Right renal pelvis (tissue), 4 donors: ENCODE data around the gene ARL4A. TPM values are rescaled to one million over a fixed set of nuclear protein-coding genes. Genes with fewer than 3 reads are reported as not detected.
A peak's percentile ranks its signal among the peaks of the same experiment; 100 is the strongest.
"Not testable (repeated sequence)": the region's sequence is repeated elsewhere in the genome, so short reads cannot be mapped to it uniquely, and the experiment has no call there.

Source experiments
- DNase-seq, 4 donors: peaks; one replicate each; pipeline ENCODE4 v3.0.0-alpha.2; 2013; ENCODE audit warnings: low read depth in 4 of 4, low spot score in 3 of 4, missing footprints in 1 of 4
- polyA plus RNA-seq, 4 donors: library from polyadenylated mRNA; unstranded; fragments of 120-200 nt; gene quantifications; one replicate each; pipeline ENCODE4 v1.2.1, GENCODE V29; 2013; ENCODE audit not compliant: insufficient read length in 4 of 4

The ARL4A gene
- polyA plus RNA-seq, 4 donors = 27.2 to 37.4 (median 34.5) TPM

DNA sequence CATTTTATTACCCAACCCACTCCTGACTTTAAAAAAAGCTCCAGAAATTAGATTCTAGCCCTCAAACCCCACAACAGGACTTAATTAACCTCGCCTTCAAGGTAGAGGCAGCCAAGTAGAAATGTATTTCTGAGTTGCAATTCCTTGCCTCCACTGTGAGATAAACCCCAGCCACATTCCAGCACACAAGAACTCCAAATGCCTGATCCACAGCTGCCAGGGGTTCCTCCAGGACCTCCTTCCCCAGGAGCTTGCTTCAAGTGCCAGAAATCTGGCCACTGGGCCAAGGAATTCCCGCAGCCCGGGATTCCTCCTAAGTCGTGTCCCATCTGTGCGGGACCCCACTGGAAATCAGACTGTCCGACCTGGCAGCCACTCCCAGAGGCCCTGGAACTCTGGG, 25.9 kb upstream of the ARL4A start:
- DNase-seq = no peak

- no peak for DNase-seq
Measured at GRCh38 chr7:12670000-12670729, 17.3 kb upstream of the ARL4A start.

DNA sequence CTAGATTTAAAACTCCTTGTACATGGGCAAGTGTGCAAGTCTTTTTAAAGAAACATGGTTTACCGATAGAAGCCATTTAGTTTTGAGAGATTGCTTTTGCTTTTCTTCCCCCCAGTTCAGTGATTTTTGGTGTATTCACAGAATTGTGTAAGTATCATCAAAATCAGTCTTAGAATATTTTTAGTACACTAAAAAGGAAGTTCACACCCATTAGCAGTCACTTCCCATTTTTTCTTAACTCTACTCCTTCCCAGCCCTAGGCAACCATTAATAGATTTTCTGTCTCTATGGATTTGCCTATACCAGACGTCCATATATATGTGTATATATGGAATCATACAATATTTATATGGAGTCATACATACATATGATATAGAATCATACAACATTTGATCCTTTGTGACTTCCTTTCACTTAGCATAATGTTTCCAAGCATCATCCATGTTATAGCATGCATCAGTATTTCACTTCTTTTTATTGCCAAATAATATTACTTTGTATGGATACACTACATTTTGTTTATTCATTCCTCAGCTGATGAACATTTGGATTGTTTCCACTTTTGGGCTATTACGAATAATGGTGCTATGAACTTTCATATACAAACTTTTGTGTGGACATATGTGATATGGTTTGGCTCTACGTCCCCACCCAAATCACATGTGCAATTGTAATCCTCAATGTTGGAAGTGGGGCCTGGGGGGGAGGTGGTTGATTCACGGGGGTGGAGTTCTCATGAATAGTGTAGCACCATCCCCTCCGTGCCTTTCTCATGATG, 16.5 kb upstream of the ARL4A start:
- DNase-seq = no peak

DNA sequence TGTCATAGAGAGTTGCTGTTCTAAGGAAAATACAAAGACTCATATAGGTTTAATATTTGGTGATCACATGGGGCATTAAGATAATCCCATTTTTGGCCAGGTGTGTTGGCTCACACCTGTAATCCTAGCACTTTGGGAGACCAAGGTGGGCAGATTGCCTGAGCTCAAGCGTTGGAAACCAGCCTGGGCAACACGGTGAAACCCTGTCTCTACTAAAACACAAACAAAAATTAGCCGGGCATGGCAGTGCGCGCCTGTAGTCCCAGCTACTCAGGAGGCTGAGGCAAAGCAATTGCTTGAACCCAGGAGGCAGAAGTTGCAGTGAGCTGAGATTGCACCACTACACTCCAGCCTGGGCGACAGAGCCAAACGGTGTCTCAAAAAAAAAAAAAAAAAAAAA, 14.0 kb upstream of the ARL4A start:
- not testable (repeated sequence) for DNase-seq

- no peak for DNase-seq
Measured at GRCh38 chr7:12674053-12674452, 13.4 kb upstream of the ARL4A start.

DNA sequence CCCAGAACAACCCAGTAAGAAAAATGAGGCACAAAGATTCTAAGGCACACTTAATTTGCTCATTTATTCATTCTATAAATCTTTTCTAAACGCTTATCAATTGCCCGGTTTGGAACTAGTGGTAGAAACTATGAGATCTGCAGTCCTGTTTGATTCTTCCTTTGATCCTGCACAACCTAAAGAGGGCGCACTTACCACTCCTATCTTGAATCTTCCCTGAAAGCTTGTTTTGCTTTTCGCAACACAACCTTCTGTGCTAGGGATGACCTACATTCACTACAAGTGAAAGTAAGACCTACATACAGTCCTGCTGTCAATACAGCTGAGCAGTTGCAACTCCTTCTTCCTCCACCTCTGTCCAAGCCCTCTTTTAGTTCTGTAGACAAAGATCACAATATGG, 12.6 kb upstream of the ARL4A start:
- DNase-seq = no peak

GRCh38 chr7:12683678-12684585, 3.5 kb upstream of the ARL4A start:
- DNase-seq = no peak

GRCh38 chr7:12684733-12685132, 2.7 kb upstream of the ARL4A start:
- DNase-seq = no peak

GRCh38 chr7:12685550-12685949, 1.9 kb upstream of the ARL4A start:
- no peak for DNase-seq

DNA sequence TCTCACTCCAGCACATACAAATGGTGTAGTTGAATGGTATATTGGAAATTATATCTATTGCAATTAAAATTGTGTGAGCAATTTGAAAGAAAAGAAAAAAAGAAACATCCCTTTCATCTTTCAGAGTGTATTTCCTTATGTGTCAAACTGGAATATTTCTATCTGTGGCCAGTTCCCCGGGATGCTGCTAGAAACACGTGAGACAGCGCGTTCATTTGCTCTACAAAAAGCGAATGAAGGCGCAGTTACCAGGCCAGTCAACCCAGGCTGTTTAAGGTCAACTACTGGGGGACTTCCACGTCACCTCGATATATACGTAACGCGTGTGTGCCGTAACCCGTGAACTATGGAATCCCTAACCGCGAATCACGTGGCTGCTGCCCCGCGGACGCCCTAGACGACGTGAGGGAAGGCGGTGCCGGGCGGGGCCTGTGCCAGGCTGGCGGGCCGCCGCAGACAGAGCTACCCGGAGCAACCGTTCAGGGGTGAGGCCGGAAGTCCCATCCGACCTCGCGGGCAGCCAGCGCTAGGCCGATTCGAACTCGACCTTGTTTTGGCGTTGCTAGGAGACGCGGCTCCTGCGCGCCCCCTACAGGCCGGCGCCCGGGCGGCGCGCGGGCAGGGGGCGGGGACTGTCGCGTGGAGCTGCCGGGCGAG, 1.1 kb upstream of the ARL4A start:
- peak; percentile 72 to 85 (median 76) for DNase-seq

GRCh38 chr7:12687718-12688171, 312 bp downstream of the ARL4A start:
- no peak for DNase-seq

DNA sequence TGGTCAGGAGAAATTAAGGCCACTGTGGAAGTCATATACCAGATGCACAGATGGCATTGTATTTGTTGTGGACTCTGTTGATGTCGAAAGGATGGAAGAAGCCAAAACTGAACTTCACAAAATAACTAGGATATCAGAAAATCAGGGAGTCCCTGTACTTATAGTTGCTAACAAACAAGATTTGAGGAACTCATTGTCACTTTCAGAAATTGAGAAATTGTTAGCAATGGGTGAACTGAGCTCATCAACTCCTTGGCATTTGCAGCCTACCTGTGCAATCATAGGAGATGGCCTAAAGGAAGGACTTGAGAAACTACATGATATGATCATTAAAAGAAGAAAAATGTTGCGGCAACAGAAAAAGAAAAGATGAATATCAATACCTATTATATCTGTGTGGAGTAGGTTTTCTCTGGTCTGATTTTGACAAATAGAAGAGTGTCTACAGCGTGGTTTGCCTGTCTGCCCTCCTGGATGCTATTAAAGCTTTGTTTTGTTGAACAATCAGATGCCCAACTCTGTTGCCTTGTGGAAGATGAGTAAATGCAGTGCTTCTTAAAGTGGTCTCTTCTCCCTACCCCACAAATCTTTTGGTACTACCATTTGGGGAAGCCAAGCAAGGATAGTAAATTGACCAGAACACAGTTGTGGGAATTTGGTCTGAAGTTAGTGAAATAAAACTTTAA, 1.2 kb downstream of the ARL4A start:
- DNase-seq = not testable (repeated sequence)

- DNase-seq = no peak
Measured at GRCh38 chr7:12689451-12689850, 2.0 kb downstream of the ARL4A start.

DNA sequence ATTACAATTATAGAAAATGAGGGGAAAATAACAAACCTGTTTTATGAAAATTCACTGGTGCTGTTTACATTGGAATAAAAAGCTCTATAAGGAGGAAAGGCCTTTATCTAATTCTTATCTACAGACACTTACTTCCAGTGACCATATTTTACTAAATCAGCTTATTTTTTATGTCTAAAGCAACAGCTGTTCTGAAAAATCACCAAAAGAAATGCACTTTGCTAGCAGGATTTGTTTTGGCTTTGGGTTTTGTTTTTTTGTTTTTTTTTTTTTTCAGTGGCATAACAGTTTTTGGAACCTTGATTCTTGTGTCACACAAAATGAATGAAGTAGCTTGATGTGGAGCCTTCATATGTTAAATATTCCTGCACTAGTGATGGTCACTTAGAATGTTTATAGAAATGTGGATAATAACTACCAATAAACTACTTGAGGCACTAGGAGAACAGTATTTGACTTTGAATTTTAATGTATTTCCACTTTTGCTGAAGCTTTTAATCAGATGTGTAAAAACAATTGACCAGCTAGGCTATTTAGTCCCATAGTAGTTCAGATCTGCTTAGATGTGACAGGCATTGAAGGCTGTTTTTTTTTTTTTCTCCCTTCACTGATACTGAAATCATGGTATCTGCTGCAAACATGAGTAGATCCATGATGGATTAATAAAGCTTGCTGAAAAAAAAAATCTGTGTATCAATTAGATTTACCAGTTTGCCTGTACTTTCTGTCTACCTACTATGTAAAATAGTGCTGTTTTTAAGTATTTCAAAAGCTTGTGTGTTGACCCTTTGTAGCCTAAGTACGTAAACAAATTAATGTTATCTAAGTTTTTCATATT, 2.8 kb downstream of the ARL4A start:
- DNase-seq = no peak

DNA sequence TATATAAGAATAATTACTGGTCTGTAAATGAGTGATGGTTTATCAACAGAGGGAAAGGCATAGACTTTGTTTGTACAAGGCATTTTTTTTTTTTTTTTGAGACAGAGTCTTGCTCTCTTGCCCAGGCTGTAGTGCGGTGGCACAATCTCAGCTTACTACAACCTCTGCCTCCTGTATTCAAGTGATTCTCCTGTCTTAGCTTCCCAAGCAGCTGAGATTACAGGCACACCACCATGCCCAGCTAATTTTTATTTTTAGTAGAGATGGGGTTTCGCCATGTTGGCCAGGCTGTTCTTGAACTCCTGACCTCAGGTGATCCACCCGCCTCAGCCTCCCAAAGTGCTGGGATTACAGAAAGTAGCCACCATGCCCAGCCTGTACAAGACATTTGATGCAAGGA, 4.0 kb downstream of the ARL4A start:
- DNase-seq = not testable (repeated sequence)

- no peak for DNase-seq
Measured at GRCh38 chr7:12692035-12692434, 4.6 kb downstream of the ARL4A start.

GRCh38 chr7:12692479-12693259, 5.2 kb downstream of the ARL4A start:
- DNase-seq = no peak

DNA sequence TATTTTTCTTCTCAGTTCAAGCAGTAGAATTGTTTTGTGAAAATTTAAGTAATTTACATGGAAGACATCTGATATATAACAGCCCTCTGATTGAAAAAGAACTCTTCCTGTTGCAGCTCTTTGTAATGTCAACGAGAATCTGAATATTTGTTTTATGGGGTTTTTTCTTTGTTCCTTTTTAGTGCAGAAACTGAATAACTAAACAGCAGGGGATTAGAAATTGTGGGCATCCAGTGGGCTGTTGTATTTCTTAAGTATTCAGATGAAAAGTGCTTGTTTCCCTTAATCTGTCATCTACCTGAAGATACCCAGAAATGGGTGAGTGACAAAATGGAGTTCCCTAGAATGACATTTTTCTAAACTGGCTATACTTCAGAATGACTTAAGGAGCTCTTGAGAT, 7.4 kb downstream of the ARL4A start:
- DNase-seq = no peak
